Dermis microvascular lymphatic vessel endothelial cell (primary cell): Measurements from ENCODE around the gene WSCD1. TPM values are rescaled to one million over a fixed set of nuclear protein-coding genes. Genes with fewer than 3 reads are reported as not detected.

Source experiments
- DNase-seq, 2 donors: peaks; one replicate each; pipeline versions ENCODE4 v3.0.0 to v3.0.0-alpha.2; 2010; ENCODE audit warnings: low read depth in 2 of 2
- total RNA-seq: library from RNA; depleted of rRNA; stranded (reverse); fragments of >200 nt; gene quantifications from 2 replicates; pipeline ENCODE4 v1.2.1, GENCODE V29; 2014

WSCD1 gene
- 8.9 and 11.8 TPM in 2 replicates for total RNA-seq

GRCh38 chr17:6069539-6070429, at the start of gene WSCD1:
WSCD1 (plus strand) TSS chr17:6070379; CDS start chr17:6080659, 10,280 bp downstream.
- DNase-seq = peak in 1 of 2 donors; percentile 14

- no peak for DNase-seq
Measured at GRCh38 chr17:6021011-6021400, 49.2 kb upstream of the WSCD1 start.

GRCh38 chr17:6021627-6022026, 48.6 kb upstream of the WSCD1 start:
- DNase-seq = no peak

GRCh38 chr17:6023036-6023831, 46.9 kb upstream of the WSCD1 start:
- DNase-seq = no peak

GRCh38 chr17:6024576-6024975, 45.6 kb upstream of the WSCD1 start:
- no peak for DNase-seq

GRCh38 chr17:6027342-6028024, 42.7 kb upstream of the WSCD1 start:
- no peak for DNase-seq

GRCh38 chr17:6028294-6028693, 41.9 kb upstream of the WSCD1 start:
- DNase-seq = no peak

GRCh38 chr17:6035801-6036394, 34.3 kb upstream of the WSCD1 start:
- no peak for DNase-seq

- DNase-seq = no peak
Measured at GRCh38 chr17:6040504-6040903, 29.7 kb upstream of the WSCD1 start.

- DNase-seq = no peak
Measured at GRCh38 chr17:6041246-6041645, 28.9 kb upstream of the WSCD1 start.

GRCh38 chr17:6043405-6043804, 26.8 kb upstream of the WSCD1 start:
- no peak for DNase-seq

- DNase-seq = no peak
Measured at GRCh38 chr17:6044261-6044660, 25.9 kb upstream of the WSCD1 start.

GRCh38 chr17:6045621-6046357, 24.4 kb upstream of the WSCD1 start:
- no peak for DNase-seq

- DNase-seq = no peak
Measured at GRCh38 chr17:6046431-6046830, 23.7 kb upstream of the WSCD1 start.

GRCh38 chr17:6046931-6047330, 23.2 kb upstream of the WSCD1 start:
- no peak for DNase-seq

- DNase-seq = no peak
Measured at GRCh38 chr17:6047966-6048365, 22.2 kb upstream of the WSCD1 start.

- DNase-seq = no peak
Measured at GRCh38 chr17:6048486-6048885, 21.7 kb upstream of the WSCD1 start.

GRCh38 chr17:6052926-6053325, 17.3 kb upstream of the WSCD1 start:
- no peak for DNase-seq

- no peak for DNase-seq
Measured at GRCh38 chr17:6054372-6054771, 15.8 kb upstream of the WSCD1 start.

- no peak for DNase-seq
Measured at GRCh38 chr17:6056104-6056503, 14.1 kb upstream of the WSCD1 start.

- no peak for DNase-seq
Measured at GRCh38 chr17:6057562-6057961, 12.6 kb upstream of the WSCD1 start.
